SIG-M5 (cell line): ENCODE data around the gene IFT172.
"Not testable (repeated sequence)": the region's sequence is repeated elsewhere in the genome, so short reads cannot be mapped to it uniquely, and the experiment has no call there.

Source experiments
- DNase-seq: peaks from one replicate; lab custom pipeline; 2025; lab: John Stamatoyannopoulos, UW

IFT172 gene

DNA sequence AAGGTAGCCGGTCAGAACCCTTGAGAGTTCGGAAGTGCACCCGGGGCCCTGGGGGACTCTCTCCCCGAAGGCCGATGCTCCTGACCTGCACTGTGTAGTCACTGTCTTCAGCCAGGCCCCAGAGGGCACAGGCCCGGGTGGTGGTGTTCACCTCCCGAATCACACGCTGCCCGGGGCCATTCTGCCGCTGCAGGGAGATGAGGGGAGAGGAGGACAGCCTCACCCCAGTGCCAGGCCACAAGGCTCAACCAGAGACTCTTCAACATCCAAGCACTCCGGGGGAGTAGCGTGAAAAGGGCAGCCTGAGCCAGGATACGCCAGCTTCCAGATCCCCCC lies 4.4 kb upstream of the IFT172 start:
- DNase-seq: no peak

GRCh38 chr2:27492557-27492956 lies 3.0 kb upstream of the IFT172 start:
- no peak for DNase-seq

- no peak for DNase-seq
Observed at GRCh38 chr2:27489118-27489497, 435 bp downstream of the IFT172 start.

- no peak for DNase-seq
Observed at GRCh38 chr2:27485496-27485895, 4.0 kb downstream of the IFT172 start.

DNA sequence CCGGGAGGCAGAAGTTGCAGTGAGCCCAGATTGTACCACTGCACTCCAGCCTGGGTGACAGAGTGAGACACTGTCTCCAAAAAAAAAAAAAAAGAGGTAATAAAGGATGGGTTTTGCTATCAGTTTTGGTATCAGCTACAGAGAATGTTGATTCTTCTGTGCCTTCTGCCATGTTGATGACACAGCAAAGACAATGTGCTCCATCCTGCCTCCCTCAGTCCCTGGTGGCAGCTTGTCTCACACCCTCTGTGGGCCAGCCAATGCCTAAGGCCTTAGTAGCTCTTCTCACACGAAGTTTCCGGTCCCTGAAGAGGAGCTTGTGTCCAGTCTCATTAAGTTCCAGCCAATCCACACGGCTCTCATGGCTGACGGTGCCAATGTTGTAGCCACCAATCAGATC lies 17.6 kb downstream of the IFT172 start:
- no peak for DNase-seq

DNA sequence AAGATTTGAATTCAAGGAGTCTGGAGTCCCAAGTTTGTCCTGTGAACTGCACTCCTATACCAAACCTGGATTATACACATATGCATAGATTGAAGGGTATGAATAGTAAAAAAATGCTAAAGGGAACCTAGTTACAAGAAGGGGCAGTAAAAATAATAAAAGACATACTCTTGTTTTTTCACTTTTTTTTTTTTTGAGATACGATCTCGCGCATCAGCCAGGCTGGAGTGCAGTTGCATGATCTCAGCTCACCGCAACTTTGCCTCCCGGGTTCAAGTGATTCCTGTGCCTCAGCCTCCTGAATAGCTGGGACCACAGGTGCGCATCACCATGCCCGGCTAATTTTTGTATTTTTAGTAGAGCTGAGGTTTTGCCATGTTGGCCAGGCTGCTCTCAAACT lies 25.1 kb downstream of the IFT172 start:
- DNase-seq: no peak

DNA sequence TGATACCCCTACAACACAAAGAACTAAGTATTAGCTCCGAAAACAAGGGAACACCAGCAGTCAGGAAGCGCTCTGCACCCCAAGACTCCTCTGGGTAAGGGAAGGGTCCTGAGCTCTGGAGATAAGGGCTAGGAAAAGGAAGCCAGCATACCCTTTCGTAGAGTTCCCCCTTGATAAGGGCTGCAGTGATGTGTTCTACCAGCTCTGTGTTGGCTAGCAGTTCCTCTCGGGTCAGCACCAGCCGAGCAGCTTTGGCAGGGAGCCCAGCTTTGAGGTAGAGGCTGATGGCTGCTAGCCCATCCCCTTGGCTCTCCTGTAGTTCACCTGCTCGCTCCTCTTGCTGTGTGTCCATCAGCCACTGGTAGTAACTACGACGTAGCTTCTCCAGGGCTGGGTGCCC lies 28.4 kb downstream of the IFT172 start:
- no peak for DNase-seq

GRCh38 chr2:27453968-27454367 lies 35.6 kb downstream of the IFT172 start:
- no peak for DNase-seq

DNA sequence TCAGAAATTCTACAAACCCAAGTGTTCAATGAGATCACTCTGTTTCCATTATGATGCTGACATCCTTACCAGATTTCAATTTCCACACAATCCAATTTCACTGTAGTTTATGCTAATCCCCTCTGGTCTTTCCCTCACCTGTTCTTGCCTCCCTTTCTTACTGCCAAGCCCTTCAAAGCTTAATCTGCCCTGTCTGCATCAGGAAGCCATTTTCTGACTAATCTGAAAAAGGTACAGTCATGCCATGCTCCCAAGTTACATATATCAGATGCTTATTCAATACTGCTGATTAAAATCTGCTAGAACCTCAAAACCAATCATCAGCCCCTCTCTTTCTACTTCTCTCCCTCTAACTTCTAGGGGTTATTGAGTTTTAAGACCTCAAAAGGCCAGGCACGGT lies 38.4 kb downstream of the IFT172 start:
- no peak for DNase-seq

DNA sequence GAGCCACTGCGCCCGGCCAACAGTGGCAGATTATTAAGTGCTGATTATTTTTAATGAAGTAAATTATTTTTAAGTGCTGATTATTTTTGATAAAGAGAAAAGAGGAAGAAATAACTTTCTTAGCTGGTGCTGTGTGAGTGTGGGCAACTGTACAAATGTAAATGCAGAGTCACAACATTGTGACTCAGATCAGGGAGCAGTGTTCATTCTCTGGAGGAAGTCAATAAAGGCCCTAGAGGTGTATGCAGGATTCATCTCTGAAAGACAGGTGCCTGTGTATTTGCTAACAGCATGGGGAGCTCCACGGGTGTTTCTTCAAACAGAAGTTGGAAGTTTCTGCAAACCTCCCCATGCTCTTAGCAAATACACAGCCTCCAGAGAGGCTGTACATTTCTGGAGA lies 41.2 kb downstream of the IFT172 start:
- no peak for DNase-seq

DNA sequence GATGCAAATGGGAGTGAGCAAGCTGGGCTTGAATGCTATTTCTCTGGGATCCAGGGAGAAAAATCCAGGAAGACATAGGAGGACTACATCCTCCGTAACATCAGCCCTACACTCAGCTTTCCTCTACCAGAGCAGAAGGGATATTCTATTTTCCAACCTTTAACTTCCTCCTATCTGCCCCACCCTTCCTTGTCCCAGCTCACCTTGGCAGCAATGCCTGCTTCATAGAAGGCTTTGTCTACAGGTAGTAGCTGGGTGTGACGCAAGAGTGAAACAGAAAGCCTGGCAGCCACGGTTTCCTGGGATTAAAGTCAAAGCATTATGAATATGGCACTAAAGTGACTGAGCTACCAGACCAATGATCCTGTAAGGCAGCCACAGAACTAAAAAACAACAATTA lies 43.5 kb downstream of the IFT172 start:
- no peak for DNase-seq

GRCh38 chr2:27445615-27446014 lies 43.9 kb downstream of the IFT172 start:
- DNase-seq: no peak

GRCh38 chr2:27445155-27445554 lies 44.4 kb downstream of the IFT172 start:
- no peak for DNase-seq

GRCh38 chr2:27442920-27443282 lies 46.6 kb downstream of the IFT172 start:
- no peak for DNase-seq

DNA sequence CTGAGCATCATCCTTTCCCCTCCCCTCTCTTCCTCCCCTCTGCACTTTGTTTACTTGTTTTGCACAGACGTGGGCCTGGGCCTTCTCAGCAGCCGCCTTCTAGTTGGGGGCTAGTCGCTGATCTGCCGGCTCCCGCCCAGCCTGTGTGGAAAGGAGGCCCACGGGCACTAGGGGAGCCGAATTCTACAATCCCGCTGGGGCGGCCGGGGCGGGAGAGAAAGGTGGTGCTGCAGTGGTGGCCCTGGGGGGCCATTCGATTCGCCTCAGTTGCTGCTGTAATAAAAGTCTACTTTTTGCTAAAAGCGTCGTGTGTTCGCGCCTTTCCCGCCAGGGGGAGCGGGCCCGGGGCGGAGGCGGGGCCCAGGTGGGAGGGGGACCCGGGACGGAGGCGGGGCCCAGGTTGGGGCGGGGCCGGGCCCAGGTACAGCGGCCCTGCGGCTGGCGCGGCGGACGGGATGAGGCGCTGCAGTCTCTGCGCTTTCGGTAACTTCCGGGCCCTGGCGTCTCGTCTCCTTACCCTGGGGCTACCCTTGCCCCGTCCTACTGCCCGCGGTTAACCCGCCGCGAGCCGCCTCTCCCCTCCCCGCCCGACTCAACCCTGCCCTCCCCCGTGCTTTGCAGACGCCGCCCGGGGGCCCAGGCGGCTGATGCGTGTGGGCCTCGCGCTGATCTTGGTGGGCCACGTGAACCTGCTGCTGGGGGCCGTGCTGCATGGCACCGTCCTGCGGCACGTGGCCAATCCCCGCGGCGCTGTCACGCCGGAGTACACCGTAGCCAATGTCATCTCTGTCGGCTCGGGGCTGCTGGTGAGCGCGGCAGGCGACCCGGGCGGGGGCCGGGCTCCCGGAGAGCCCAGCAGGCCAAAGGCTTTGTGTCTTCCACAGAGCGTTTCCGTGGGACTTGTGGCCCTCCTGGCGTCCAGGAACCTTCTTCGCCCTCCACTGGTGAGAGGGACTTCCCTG lies 47.3 kb downstream of the IFT172 start, which contains the start of gene KRTCAP3:
TSS of gene KRTCAP3 (plus strand) at position 424 of the 962 bp plus-strand sequence. CDS start at position 456, 32 bp downstream.
- no peak for DNase-seq

DNA sequence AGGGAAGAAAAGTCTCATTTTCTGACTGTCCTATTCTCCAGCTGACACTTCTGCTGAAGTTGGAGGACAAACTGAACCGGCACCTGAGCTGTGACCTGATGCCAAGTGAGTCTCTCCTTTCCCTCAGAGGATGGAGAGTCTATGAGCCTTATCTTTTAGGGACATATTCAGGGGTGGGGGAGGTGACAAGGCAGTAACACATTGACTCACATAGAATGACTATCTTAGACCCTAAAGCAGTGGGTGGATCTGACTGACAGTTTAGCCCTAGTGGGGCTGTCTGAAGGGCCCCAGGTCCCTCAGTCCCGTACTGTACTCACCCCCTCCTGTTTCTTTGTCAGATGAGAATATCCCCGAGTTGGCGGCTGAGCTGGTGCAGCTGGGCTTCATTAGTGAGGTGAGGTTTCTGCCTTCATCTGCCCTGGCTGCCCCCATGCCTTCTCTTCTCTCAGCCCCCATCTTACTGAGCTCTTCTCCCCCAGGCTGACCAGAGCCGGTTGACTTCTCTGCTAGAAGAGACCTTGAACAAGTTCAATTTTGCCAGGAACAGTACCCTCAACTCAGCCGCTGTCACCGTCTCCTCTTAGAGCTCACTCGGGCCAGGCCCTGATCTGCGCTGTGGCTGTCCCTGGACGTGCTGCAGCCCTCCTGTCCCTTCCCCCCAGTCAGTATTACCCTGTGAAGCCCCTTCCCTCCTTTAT lies 48.2 kb downstream of the IFT172 start:
- DNase-seq: no peak

DNA sequence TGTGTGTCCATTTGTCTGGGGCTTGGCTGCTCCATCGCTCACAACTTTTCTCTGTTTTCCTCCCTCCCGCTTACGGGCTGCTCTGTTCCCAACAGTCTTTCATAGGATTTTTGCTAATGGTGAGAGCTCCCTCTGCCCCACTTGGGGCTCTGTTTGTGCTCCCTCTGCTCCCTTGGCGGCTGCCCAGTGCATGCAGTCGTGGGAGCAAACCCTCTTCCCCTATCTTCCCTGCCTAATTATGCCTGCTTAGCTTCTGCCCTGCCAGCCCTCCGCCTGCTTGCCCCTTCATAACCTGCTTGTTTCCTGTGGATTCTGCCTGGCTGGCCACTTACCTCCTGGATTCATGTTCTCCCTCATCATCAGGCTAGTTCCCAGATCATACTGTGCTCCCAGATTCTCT lies 53.9 kb downstream of the IFT172 start:
- DNase-seq: no peak

DNA sequence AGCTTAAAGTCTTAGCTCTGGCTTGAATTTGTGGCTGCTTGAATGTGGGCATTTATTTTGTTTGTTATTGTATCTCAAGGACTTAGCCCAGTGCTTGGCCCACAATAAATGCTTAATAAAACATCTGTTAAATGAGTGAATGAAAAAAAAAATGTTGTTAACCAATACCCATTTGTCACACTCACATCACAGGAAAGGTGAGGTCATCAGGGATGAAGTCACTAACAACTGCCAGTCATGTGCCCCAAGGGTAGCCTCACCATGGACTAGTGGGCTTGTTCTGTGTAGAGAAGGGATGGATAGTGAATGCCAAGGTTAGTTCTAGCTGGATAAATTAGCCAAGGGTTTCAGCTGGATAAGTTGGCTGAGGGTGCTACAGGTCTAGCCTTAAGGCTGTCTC lies 58.1 kb downstream of the IFT172 start:
- no peak for DNase-seq

- no peak for DNase-seq
Observed at GRCh38 chr2:27428978-27429541, 60.5 kb downstream of the IFT172 start.

DNA sequence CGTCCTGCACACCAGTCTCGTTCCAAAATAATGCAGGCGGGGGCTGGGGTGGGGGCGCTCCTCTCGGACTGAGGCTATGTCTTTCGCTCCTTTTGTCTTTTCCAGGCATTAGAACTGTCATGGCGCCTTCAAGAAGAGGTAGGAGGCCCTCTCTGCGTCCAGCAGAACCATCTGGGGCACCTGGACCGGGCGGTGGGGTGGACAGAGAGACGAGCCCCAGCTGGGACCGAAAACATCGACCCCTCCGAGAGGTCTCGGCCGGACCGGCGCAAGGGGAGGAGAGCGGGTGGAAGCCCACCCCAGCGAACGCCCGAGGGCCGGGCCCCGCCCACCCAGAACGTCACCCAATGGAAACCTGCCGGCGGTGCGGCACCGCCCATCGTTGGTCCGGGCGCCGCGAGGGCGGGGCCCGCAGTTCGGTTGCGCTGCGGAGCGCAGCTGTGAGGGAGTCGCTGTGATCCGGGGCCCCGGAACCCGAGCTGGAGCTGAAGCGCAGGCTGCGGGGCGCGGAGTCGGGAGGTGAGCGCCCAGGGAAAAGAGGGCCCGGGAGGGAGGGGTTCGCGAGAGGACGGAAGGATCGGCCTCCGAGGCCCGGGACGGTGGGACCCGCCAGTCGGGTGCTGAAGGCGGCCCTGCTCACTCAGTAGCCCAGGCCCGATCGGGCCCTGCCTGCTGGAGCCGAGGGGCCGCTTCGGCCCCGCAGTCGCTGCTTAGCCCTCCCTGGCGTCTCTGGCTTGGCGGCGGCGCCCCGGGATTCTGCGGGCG lies 61.1 kb downstream of the IFT172 start, which contains the start of gene NRBP1:
TSS of gene NRBP1 (plus strand) at position 419 of the 765 bp plus-strand sequence. CDS start 4,643 bp downstream, outside the sequence.
- peak; percentile 36 for DNase-seq

DNA sequence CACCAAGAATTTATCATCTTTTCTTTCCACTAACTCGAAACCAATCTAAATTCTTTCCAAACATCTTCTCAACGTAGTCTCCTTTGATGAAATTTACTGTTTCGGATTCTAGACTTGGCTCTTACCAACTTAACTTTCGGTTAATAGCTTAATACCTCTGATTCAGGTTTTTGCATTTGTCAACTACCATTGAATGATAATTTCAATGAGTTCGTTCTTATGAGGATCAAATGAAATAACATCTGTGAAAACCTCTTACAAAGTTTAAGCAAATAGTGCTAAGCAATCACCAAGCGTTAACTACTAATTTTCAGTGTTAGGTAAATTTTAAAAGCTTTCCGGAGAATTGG lies 61.7 kb downstream of the IFT172 start:
- no peak for DNase-seq

GRCh38 chr2:27425039-27425438 lies 64.5 kb downstream of the IFT172 start:
- DNase-seq: not testable (repeated sequence)
